ENCODE results near the gene PAWR.

DNA sequence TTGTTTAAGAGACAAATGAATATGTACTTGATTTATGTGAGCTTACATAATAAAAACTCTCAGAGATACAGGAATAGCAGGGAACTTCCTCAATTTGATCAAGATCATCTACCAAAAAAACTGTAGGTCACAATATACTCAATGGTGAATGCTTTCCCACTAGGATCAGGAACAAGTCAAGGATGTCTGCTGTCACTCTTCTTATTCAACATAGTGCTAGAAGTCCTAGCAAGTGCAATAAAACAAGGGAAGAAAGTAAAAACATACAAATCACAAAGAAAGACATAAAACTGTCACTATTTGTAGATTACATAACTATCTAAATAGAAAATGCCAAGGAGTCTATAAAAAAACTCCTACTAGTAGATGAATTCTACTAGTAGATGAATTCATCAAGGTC lies 41.9 kb upstream of the PAWR start:
- TF ChIP-seq, protein P1, sequence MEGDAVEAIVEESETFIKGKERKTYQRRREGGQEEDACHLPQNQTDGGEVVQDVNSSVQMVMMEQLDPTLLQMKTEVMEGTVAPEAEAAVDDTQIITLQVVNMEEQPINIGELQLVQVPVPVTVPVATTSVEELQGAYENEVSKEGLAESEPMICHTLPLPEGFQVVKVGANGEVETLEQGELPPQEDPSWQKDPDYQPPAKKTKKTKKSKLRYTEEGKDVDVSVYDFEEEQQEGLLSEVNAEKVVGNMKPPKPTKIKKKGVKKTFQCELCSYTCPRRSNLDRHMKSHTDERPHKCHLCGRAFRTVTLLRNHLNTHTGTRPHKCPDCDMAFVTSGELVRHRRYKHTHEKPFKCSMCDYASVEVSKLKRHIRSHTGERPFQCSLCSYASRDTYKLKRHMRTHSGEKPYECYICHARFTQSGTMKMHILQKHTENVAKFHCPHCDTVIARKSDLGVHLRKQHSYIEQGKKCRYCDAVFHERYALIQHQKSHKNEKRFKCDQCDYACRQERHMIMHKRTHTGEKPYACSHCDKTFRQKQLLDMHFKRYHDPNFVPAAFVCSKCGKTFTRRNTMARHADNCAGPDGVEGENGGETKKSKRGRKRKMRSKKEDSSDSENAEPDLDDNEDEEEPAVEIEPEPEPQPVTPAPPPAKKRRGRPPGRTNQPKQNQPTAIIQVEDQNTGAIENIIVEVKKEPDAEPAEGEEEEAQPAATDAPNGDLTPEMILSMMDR (conservative IDR thresholded peaks at IDR 0.05) = no peak
- TF ChIP-seq ZFX (IDR thresholded peaks at IDR 0.05) = no peak

All from C4-2B (cell line).